GM21576 (cell line): Measurements from ENCODE around the gene PVR.
"Not testable (repeated sequence)": the region's sequence is repeated elsewhere in the genome, so short reads cannot be mapped to it uniquely, and the experiment has no call there.

Experiments
- ATAC-seq: cut with Tn5 transposase; IDR thresholded peaks from one replicate; pipeline ENCODE4 v1.9.1; 2021; ENCODE audit warnings: mild to moderate bottlenecking, moderate library complexity; ENCODE audit not compliant: unreplicated experiment

Gene PVR

GRCh38 chr19:44617110-44617880 is 26.4 kb upstream of the PVR start:
- ATAC-seq, result no peak

DNA sequence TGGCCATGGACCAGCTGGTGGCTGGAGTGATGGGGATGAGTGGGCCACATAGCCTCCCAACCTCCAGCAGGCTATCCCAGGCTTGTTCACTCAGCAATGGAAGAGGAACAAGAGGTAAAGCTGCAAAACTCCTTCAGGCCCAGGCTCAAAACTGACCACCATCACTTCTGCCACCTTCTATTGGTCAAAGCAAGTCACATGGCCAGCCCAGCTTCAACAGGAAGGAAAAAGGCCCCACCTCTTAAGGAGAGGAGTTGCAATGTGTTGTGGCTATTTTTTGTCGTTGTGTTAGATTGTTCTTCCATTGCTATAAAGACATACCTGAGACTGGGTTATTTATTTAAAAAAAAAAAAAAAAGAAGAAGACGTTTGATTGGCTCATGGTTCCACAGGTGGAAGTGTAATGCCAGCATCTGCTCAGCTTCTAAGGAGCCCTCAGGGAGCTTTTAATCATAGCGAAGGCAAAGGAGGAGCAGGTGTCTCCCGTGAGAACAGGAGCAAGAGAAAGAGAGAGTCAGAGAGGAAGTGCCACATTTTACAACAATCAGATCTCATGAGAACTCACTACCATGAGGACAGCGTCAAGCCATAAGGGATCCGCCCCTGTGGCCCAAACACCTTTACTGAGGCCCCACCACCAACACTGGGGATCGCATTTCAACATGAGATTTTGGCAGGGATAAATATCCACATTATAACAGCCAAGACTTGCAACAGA is 24.9 kb upstream of the PVR start:
- ATAC-seq, result no peak

- no peak for ATAC-seq
Observed at GRCh38 chr19:44620667-44621066, 23.0 kb upstream of the PVR start.

DNA sequence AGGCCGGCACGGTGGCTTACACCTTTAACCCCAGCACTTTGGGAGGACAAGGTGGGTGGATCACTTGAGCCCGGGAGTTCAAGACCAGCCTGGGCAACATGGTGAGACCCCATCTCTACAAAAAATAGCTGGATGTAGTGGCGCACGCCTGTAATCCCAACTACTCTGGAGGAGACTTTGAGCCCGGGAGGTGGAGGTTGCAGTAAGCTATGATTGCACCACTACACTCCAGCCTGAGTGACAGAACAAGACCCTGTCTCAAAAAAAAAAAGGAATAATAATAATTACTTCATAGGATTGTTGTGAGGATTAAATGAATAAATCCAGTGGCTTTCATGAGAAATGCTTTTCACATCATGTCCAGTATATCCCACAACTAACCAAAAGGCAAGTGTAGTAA is 22.3 kb upstream of the PVR start:
- no peak for ATAC-seq

- ATAC-seq, result no peak
Observed at GRCh38 chr19:44623080-44623479, 20.6 kb upstream of the PVR start.

GRCh38 chr19:44623626-44624025 is 20.1 kb upstream of the PVR start:
- ATAC-seq, result no peak

- no peak for ATAC-seq
Observed at GRCh38 chr19:44624840-44625354, 18.8 kb upstream of the PVR start.

GRCh38 chr19:44625637-44626036 is 18.1 kb upstream of the PVR start:
- ATAC-seq, result not testable (repeated sequence)

- no peak for ATAC-seq
Observed at GRCh38 chr19:44626048-44626624, 17.6 kb upstream of the PVR start.

- ATAC-seq, result no peak
Observed at GRCh38 chr19:44627631-44628030, 16.1 kb upstream of the PVR start.

DNA sequence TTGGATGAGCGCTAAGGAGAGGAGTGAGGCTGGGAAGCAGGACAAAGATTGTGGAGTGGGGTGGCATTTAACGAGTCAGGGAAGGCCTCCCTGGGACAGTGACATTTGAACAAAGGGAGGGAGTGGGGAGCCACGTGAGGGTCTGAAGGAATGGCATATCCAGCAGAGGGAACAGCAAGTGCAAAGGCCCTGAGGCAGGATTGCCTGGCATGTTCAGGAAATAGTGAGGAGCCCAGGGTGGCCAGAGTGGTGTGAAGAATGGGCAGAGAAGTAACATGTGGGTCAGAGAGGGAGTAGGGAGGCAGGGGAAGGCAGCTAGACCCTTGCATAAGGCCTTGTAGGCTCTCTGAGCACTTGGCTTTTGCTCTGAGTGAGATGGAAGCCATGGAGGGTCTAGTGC is 14.9 kb upstream of the PVR start:
- ATAC-seq, result no peak

DNA sequence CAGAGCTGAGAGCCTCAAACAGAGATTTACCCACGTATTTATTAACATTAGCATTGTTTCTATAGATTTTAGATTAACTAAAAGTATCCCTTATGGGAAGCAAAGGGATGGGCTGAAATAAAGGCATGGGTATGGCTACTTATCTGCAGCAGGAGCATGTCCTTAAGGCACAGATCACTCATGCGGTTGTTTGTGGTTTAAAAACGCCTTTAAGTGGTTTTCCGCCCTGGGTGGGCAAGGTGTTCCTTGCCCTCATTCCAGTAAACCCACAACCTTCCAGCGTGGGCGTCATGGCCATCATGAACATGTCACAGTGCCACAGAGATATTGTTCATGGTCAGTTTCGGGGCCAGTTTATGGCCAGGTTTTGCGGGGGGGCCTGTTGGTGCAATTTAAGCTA is 12.1 kb upstream of the PVR start:
- not testable (repeated sequence) for ATAC-seq

DNA sequence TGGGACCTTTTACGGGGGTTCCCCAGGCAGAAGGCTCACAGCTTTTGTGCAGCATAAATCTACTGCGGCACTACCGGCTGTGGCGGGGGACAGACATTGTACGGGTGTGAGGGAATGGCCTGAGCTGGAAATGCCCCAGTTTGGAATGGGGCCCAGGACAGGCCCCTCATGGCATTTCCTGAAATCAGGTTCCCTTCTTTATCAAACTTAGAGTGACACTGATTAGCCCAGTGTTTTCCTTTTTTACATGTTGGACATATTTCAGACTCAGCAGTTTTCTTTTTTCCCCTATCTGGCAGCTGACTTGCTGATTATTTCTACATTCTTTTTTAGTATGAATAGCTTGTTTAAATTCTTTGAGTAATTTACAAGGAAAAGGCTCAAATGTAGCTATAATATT is 9.7 kb upstream of the PVR start:
- ATAC-seq, result not testable (repeated sequence)

- no peak for ATAC-seq
Observed at GRCh38 chr19:44634785-44635184, 8.9 kb upstream of the PVR start.

DNA sequence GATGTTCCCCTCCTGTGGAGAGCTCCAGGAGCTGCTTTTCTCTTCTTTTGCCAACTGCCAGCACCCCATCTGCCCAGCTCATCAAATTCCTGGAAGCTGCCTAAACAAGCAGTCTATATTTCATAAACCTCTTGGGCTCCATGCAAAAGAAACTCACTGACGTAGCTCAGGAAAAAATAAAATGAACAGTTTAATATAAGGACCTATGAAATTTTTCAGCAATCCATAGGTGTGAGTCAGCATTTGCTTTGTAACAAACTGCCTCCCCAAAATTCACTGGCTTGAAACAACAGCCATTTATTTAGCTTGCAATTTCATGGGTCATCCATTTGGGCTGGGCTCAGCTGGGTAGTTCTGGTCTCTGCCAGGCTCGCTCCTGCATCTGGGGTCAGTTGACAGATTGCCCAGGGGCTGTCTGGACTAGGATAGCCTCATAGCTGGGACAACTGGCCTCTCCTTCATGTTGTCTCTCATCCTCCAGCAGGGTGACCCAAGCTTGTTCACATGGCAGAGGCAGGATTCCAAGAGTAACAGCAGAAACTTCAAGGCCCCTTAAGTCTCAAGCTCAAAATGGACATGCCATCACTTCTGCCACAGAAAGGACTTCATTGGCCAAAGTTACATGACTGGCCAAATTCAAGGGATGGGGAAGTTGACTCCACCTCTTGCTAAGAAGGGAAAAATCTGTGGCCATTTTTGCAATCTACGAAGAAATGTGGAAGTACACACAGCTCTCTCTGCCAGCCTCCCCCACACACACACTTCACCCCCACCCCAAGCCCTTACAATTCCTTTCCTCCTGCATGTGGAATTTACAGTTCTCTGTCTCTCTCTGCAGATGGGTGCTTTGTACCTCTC is 7.9 kb upstream of the PVR start:
- ATAC-seq, result no peak

- ATAC-seq, result no peak
Observed at GRCh38 chr19:44636439-44637389, 7.0 kb upstream of the PVR start.

DNA sequence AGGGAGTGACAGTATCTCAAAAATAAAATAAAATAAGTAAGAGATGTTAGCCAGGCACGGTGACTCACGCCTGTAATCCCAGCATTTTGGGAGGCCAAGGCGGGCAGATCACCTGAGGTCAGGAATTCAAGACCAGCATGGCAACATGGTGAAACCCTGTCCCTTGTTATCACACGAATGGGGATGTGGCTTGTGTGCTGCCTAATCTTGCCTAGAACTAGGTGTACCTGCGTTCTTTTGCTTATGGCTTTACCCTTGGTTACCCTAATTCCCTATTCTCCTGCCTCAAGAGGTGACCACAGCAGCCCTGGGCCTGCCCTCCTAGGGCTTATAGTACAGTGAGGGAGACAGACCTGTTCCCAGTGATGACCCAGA is 6.3 kb upstream of the PVR start:
- no peak for ATAC-seq

GRCh38 chr19:44640518-44640917 is 3.2 kb upstream of the PVR start:
- no peak for ATAC-seq

DNA sequence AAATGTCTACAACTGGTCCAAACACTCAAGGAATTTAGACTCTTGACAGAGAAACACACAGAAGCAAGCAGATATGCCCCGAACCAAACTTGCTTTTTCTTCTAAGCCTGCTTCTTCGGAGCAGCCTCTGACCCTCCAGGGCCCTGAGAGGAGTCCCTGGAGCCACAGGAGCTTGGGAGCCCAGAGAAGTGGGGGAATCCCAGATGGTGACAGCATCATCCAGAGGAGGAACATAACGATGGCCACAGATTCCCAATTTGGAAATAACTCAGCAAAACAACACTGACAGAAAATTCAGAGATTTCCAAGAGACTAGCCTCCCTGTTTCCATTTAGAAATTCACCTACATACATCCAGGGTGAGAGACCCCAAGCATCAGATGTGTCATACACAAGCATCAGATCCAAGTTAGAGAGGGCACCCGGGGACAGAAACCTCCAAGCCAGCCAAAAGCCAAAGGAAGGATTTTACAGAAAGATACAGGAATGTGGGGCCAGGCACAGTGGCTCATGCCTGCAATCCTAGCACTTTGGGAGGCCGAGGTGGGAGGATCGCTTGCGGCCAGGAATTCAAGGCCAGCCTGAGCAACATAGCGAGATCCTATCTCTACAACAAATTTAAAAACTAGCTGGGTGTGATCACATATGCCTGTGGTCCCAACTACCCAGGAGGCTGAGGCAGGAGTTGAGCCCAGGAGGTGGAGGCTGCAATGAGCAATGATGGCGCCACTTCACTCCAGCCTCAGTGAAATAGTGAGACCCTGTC is 2.0 kb upstream of the PVR start:
- no peak for ATAC-seq
